NCI-H2227 treated with DMSO at 0.1 percent for 48 hours (cell line): Measurements from ENCODE around the gene CHMP4B.
A peak's percentile ranks its signal among the peaks of the same experiment; 100 is the strongest.

ENCODE experiments used
- DNase-seq: peaks from one replicate; lab custom pipeline; 2025; lab: John Stamatoyannopoulos, UW

Gene CHMP4B

GRCh38 chr20:33821270-33821836 lies 10.2 kb downstream of the CHMP4B start:
- no peak for DNase-seq

- DNase-seq, result no peak
Observed at GRCh38 chr20:33822423-33822822, 11.3 kb downstream of the CHMP4B start.

DNA sequence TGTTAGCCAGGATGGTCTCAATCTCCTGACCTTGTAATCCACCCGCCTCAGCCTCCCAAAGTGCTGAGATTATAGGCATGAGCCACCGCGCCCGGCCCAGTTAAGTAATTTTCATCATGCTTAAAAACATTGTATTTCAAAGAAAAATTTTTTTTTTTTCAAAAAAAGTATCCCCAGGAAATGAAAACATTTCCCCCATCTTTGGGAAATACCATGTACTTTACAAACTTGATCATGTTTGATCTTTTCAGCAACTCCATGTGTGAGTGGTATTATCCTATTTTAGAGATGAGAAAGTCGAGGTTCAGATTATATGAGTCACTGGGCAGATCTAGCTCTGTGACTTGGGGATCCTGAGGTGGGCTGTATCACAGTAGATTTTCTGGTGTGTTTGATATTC lies 11.8 kb downstream of the CHMP4B start:
- DNase-seq, result no peak

GRCh38 chr20:33824852-33825251 lies 13.7 kb downstream of the CHMP4B start:
- DNase-seq, result no peak

DNA sequence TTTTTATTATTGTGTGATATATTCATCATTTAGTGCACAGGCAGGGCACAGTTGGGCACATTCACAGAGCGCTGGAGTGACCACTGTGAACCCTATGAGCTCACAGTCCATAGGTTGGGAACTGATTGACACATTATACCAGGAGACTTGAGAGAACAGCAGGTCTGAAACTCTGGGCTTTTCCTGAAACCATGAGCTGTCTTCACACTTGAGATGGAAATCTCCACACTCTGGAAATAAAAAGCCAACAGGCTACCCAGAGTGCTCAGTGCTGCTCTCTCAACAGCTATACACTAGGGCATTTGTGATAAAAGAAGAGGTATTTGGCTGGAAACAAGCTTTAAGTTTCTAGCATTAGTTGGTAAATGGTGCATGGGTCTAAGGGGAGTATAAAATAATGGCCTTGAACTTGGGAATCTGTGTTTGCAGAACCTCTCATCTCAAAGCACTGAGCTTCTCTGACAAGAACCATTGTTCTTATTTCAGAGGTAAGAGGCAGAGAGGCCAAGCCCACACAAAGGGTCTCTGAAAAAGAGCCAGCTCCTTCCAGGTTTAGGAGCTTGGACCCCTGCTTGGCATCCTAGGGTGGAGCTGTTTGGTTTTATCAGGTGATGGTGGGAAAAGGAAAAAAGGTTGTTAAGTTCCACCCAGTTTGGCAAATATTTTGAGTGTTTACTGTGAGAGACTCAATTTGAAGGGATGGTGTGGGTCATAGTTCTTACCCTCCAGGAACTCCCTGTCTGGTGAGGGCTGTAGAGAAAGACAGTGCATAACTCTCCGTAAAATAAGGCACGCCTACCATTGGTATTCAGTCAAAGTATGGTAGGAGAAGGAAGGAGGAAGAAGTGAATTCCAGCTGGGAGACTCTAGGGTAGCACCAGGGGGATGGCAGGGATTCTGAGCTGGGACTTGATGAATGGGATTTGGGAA lies 14.5 kb downstream of the CHMP4B start:
- no peak for DNase-seq

GRCh38 chr20:33826270-33826897 lies 15.2 kb downstream of the CHMP4B start:
- DNase-seq, result no peak

- no peak for DNase-seq
Observed at GRCh38 chr20:33827109-33827508, 16.0 kb downstream of the CHMP4B start.

DNA sequence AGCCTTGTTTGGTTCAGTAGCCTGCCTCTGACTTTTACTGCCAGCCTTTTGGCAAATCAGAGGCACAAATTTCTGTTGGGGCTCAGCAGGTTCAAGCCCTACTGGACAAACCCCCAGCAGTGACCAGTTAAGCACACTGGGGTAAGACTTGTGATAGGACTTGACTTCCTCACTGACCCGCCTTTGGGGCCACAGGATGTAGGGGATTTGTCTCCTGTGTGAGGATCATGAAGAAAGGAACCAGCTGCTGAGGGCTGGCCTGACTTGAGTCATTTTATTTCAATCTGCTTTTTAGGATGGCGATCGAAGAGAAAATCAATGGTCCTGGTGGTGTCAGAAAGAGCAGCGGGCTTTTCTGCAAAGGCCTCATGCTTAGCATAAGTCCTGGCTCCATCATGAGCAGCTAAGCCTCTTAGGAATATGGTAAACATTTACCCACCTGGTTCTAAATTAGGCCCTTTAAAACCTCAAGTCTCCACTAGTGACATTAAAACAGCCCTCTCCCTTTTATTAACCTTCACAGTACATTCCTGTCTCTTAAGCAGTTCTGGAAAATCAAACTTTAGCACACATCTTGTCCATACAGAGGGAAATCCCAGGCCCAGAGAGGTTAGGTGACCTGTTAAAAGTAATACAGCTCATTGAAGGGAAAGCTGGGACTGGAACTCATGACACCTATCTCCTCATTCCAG lies 16.6 kb downstream of the CHMP4B start:
- no peak for DNase-seq

- DNase-seq, result no peak
Observed at GRCh38 chr20:33828326-33828844, 17.2 kb downstream of the CHMP4B start.

- DNase-seq, result no peak
Observed at GRCh38 chr20:33828967-33829560, 17.9 kb downstream of the CHMP4B start.

DNA sequence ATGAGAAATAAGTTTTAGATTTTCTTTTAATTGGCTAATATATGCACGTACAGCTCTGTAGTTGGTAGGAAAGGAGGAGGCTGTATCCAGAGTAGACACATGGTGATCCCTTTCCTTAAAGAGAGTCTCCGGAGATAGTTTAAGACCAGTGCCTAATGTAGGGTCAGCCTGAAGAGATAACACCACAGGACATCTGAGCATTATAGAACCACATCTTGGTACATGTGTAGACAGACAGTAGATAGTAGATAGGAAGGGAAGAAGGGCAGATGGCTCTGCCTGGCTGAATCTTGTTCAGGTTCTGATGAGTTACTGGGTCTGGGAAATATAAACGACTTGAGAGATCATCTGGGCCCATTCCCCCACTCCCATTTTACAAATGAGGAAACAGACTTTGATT lies 18.5 kb downstream of the CHMP4B start:
- DNase-seq, result no peak

GRCh38 chr20:33830371-33830770 lies 19.2 kb downstream of the CHMP4B start:
- DNase-seq, result peak; percentile 73

- peak; percentile 45 for DNase-seq
Observed at GRCh38 chr20:33832103-33832804, 21.1 kb downstream of the CHMP4B start.

GRCh38 chr20:33833333-33833732 lies 22.2 kb downstream of the CHMP4B start:
- no peak for DNase-seq

GRCh38 chr20:33835615-33836172 lies 24.5 kb downstream of the CHMP4B start:
- DNase-seq, result no peak

GRCh38 chr20:33836277-33836676 lies 25.1 kb downstream of the CHMP4B start:
- DNase-seq, result no peak

GRCh38 chr20:33837096-33837830 lies 26.1 kb downstream of the CHMP4B start:
- no peak for DNase-seq

GRCh38 chr20:33838035-33838864 lies 27.1 kb downstream of the CHMP4B start:
- no peak for DNase-seq

- DNase-seq, result no peak
Observed at GRCh38 chr20:33839591-33839990, 28.4 kb downstream of the CHMP4B start.
